ENCODE results near the gene CENPF.

DNA sequence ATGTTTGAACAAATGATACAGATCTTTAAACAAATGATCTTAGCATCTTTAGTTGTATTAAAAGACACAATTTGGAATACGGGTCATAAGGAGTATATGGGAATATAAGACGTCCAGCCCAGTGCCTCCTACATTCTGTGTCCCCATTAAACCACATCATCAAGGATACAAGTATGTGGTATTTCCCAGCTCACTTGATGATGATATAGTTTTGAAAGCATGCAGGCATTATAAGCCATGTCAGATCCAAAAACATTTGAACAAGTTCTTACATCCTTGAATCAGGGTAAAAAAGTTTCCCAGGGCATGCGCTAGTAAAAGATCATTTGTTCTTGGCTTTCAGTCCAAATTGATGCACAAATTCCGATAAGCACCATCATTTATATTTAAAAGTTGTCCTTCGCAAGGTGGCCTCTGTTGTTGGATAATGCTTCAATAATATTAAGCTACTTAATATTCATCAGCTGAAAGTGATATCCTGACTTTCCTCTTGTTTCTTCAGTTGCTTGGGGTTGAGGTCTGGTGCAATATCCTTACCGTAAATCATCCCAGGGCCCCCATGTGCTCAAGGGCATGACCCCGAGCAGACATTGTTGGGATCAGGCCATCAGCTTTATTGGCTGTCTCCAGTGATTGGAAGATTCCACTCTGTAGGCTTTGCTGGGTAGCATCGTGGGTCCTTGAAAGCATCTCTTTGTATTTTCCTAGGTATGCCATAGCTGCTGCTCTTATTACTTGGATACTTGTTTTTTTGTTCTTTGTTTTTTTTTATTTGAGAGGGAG is 61.8 kb downstream of the CENPF start:
- TF ChIP-seq, protein P1, sequence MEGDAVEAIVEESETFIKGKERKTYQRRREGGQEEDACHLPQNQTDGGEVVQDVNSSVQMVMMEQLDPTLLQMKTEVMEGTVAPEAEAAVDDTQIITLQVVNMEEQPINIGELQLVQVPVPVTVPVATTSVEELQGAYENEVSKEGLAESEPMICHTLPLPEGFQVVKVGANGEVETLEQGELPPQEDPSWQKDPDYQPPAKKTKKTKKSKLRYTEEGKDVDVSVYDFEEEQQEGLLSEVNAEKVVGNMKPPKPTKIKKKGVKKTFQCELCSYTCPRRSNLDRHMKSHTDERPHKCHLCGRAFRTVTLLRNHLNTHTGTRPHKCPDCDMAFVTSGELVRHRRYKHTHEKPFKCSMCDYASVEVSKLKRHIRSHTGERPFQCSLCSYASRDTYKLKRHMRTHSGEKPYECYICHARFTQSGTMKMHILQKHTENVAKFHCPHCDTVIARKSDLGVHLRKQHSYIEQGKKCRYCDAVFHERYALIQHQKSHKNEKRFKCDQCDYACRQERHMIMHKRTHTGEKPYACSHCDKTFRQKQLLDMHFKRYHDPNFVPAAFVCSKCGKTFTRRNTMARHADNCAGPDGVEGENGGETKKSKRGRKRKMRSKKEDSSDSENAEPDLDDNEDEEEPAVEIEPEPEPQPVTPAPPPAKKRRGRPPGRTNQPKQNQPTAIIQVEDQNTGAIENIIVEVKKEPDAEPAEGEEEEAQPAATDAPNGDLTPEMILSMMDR (IDR thresholded peaks at IDR 0.05), result no peak
- TF ChIP-seq EZH2 (IDR thresholded peaks at IDR 0.05) (no peak), EZH2phosphoT487 (IDR thresholded peaks at IDR 0.05) (no peak)
